Liver (tissue), 9 donors: Measurements from ENCODE around the gene ZMPSTE24. TPM values are rescaled to one million over a fixed set of nuclear protein-coding genes. Genes with fewer than 3 reads are reported as not detected.

Experiments
- DNase-seq: peaks from one replicate; pipeline ENCODE4 v3.0.0-alpha.2; 2017; ENCODE audit warnings: low spot score
- H3K27ac ChIP-seq, 2 donors: one replicate each; pipeline ENCODE4 v1.7.0; 2013; ENCODE audit warnings: inconsistent platforms in 2 of 2, low read length in 2 of 2, control low read depth in 1 of 2, low read depth in 1 of 2, mild to moderate bottlenecking in 1 of 2
- H3K27me3 ChIP-seq, 4 donors: one replicate each; pipeline versions ENCODE4 v1.6.1 to v1.7.0; 2013; ENCODE audit warnings: low read length in 3 of 4, inconsistent platforms in 1 of 4, mild to moderate bottlenecking in 1 of 4, moderate library complexity in 1 of 4; ENCODE audit not compliant: control insufficient read depth in 4 of 4, insufficient read depth in 4 of 4
- H3K36me3 ChIP-seq, 4 donors: one replicate each; pipeline versions ENCODE4 v1.6.1 to v1.7.0; 2013; ENCODE audit warnings: low read length in 3 of 4, mild to moderate bottlenecking in 3 of 4, low read depth in 1 of 4, moderate library complexity in 1 of 4; ENCODE audit not compliant: control insufficient read depth in 4 of 4, insufficient read depth in 3 of 4
- H3K4me1 ChIP-seq, 4 donors: one replicate each; pipeline versions ENCODE4 v1.6.1 to v1.7.0; 2013; ENCODE audit warnings: low read length in 3 of 4, mild to moderate bottlenecking in 3 of 4, moderate library complexity in 1 of 4; ENCODE audit not compliant: control insufficient read depth in 4 of 4, insufficient read depth in 4 of 4
- H3K4me3 ChIP-seq, 3 donors: one replicate each; pipeline versions ENCODE4 v1.6.1 to v1.7.0; 2013; ENCODE audit warnings: low read length in 3 of 3, control low read depth in 1 of 3, low read depth in 1 of 3, mild to moderate bottlenecking in 1 of 3
- H3K9ac ChIP-seq, 2 donors: one replicate each; pipeline ENCODE4 v1.7.0; 2013; ENCODE audit warnings: low read length in 2 of 2, mild to moderate bottlenecking in 2 of 2, moderate library complexity in 2 of 2, control low read depth in 1 of 2, low read depth in 1 of 2
- H3K9me3 ChIP-seq, 4 donors: one replicate each; pipeline versions ENCODE4 v1.6.1 to v1.7.0; 2013; ENCODE audit warnings: low read length in 3 of 4; ENCODE audit not compliant: control insufficient read depth in 4 of 4
- CTCF ChIP-seq: fragments of 150-350 bp; IDR thresholded peaks from 2 replicates; pipeline ENCODE4 v1.5.1; 2017; ENCODE audit warnings: improper control_type of control experiment, low read depth, low read length; ENCODE audit not compliant: missing input control
- EGR1 ChIP-seq, 2 donors: IDR thresholded peaks; 2 replicates each; pipeline ENCODE4 v1.6.1; 2016 to 2018; ENCODE audit warnings: antibody characterized with exemption in 2 of 2, low read depth in 2 of 2
- FOXA1 ChIP-seq: IDR thresholded peaks from 2 replicates; pipeline ENCODE4 v1.6.1; 2016; ENCODE audit warnings: antibody characterized with exemption
- FOXA2 ChIP-seq: IDR thresholded peaks from 2 replicates; pipeline ENCODE4 v1.6.1; 2016; ENCODE audit warnings: antibody characterized with exemption
- GABPA ChIP-seq, 2 donors: IDR thresholded peaks in 1 of 2; conservative IDR thresholded peaks in 1 of 2; 2 replicates each; pipeline ENCODE4 v1.6.1; 2016; ENCODE audit warnings: antibody characterized with exemption in 2 of 2, mild to moderate bottlenecking in 1 of 2, moderate library complexity in 1 of 2
- HNF4A ChIP-seq, 2 donors: conservative IDR thresholded peaks; 2 replicates each; pipeline ENCODE4 v1.6.1; 2016; ENCODE audit warnings: antibody characterized with exemption in 2 of 2, mild to moderate bottlenecking in 2 of 2
- HNF4G ChIP-seq: IDR thresholded peaks from 2 replicates; pipeline ENCODE4 v1.6.1; 2016; ENCODE audit warnings: antibody characterized with exemption
- JUND ChIP-seq, 2 donors: IDR thresholded peaks; 2 replicates each; pipeline ENCODE4 v1.6.1; 2016; ENCODE audit warnings: antibody characterized with exemption in 2 of 2
- NR2F2 ChIP-seq: IDR thresholded peaks from 2 replicates; pipeline ENCODE4 v1.6.1; 2016; ENCODE audit warnings: antibody characterized with exemption
- RAD21 ChIP-seq, 2 donors: IDR thresholded peaks; 2 replicates each; pipeline ENCODE4 v1.6.1; 2016; ENCODE audit warnings: antibody characterized with exemption in 2 of 2, mild to moderate bottlenecking in 2 of 2
- REST ChIP-seq: IDR thresholded peaks from 2 replicates; pipeline ENCODE4 v1.6.1; 2016; ENCODE audit warnings: antibody characterized with exemption, mild to moderate bottlenecking
- RXRA ChIP-seq, 2 donors: IDR thresholded peaks; 2 replicates each; pipeline ENCODE4 v1.6.1; 2017 to 2018; ENCODE audit warnings: antibody characterized with exemption in 2 of 2, mild to moderate bottlenecking in 1 of 2
- SP1 ChIP-seq: IDR thresholded peaks from 2 replicates; pipeline ENCODE4 v1.6.1; 2018; ENCODE audit warnings: antibody characterized with exemption, mild to moderate bottlenecking
- TAF1 ChIP-seq: conservative IDR thresholded peaks from 2 replicates; pipeline ENCODE4 v1.6.1; 2016; ENCODE audit warnings: antibody characterized with exemption, mild to moderate bottlenecking
- YY1 ChIP-seq: IDR thresholded peaks from 2 replicates; pipeline ENCODE4 v1.6.1; 2016; ENCODE audit warnings: antibody characterized with exemption, mild to moderate bottlenecking
- WGBS: extraction: QIAGEN DNeasy Blood & Tissue Kit; methylation state at CpG from one replicate; pipeline ENCODE4 v1.1.7; 2013; 5-methylcytosine and 5-hydroxymethylcytosine counted together
- polyA plus RNA-seq, 2 donors: library from polyadenylated mRNA; stranded (reverse) in 1 of 2; unstranded in 1 of 2; fragments of 200-250 nt in 1 of 2; fragments of >200 nt in 1 of 2; fragmentation: Nextera tagmentation in 1 of 2; extraction: Ambion mirVana in 1 of 2; gene quantifications; one replicate each; pipeline versions ENCODE4 v1.2.1 to v1.2.3, GENCODE V29; 2013 to 2015
- total RNA-seq, 2 donors: library from RNA; depleted of rRNA; stranded (reverse); fragments of >200 nt; gene quantifications; one replicate each; pipeline ENCODE4 v1.2.3, GENCODE V29; 2014
- TF ChIP-seq, protein P1 (sequence below): IDR thresholded peaks from 2 replicates; pipeline ENCODE4 v1.6.1; 2016; ENCODE audit warnings: antibody characterized with exemption
- TF ChIP-seq, protein P2 (sequence below): IDR thresholded peaks from 2 replicates; pipeline ENCODE4 v1.6.1; 2016; ENCODE audit warnings: antibody characterized with exemption
- TF ChIP-seq, protein P3 (sequence below): IDR thresholded peaks from 2 replicates; pipeline ENCODE4 v1.6.1; 2016; ENCODE audit warnings: antibody characterized with exemption
- donor health status: healthy.
- donor health status: healthy.
- donor health status: healthy.
- donor health status: healthy.
- donor health status: healthy.

The ZMPSTE24 gene
- total and polyA plus RNA-seq, 4 donors, result 17.3 to 40.1 (median 22.6) TPM

- Histone ChIP-seq H3K27me3 (no peaks in the 10 kb centered on the region), H3K9me3 (no peaks in the 10 kb centered on the region), H3K36me3 (no peaks in the 10 kb centered on the region), H3K27ac (peak overlapping the region; percentile 5 to 18), H3K9ac (no peak overlapping the region), H3K4me1 (peaks cover 0 to 15% (median 5%) of the 10 kb centered on the region in 4 donors), H3K4me3 (no peak overlapping the region)
- 62% methylated on average over 6 of the region's 6 CpGs for WGBS
- TF ChIP-seq, protein P1, sequence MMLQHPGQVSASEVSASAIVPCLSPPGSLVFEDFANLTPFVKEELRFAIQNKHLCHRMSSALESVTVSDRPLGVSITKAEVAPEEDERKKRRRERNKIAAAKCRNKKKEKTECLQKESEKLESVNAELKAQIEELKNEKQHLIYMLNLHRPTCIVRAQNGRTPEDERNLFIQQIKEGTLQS, result peak; percentile 56
- TF ChIP-seq GABPA (IDR thresholded peaks at IDR 0.05 in 1 of 2, conservative IDR thresholded peaks at IDR 0.05 in 1 of 2), result no peak
- peak; percentile 81 for TF ChIP-seq NR2F2
- TF ChIP-seq YY1, result no peak
- no peak for TF ChIP-seq FOXA2
- peak in 1 of 2 donors; percentile 42 for TF ChIP-seq RAD21 (IDR thresholded peaks at IDR 0.05)
- TF ChIP-seq, protein P2, sequence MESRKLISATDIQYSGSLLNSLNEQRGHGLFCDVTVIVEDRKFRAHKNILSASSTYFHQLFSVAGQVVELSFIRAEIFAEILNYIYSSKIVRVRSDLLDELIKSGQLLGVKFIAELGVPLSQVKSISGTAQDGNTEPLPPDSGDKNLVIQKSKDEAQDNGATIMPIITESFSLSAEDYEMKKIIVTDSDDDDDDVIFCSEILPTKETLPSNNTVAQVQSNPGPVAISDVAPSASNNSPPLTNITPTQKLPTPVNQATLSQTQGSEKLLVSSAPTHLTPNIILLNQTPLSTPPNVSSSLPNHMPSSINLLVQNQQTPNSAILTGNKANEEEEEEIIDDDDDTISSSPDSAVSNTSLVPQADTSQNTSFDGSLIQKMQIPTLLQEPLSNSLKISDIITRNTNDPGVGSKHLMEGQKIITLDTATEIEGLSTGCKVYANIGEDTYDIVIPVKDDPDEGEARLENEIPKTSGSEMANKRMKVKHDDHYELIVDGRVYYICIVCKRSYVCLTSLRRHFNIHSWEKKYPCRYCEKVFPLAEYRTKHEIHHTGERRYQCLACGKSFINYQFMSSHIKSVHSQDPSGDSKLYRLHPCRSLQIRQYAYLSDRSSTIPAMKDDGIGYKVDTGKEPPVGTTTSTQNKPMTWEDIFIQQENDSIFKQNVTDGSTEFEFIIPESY, result no peak
- no peak for TF ChIP-seq FOXA1
- no peak for TF ChIP-seq EGR1 (IDR thresholded peaks at IDR 0.05; ENCODE audit: low read depth in 2 of 2)
- TF ChIP-seq SP1, result peak; percentile 33
- TF ChIP-seq JUND (IDR thresholded peaks at IDR 0.05), result peak in 1 of 2 donors; percentile 21
- TF ChIP-seq, protein P3, sequence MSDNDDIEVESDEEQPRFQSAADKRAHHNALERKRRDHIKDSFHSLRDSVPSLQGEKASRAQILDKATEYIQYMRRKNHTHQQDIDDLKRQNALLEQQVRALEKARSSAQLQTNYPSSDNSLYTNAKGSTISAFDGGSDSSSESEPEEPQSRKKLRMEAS, result peak; percentile 17
- peak; percentile 29 to 60 for TF ChIP-seq RXRA (IDR thresholded peaks at IDR 0.05)
- no peak for TF ChIP-seq HNF4G
- no peak for TF ChIP-seq CTCF
- TF ChIP-seq HNF4A (conservative IDR thresholded peaks at IDR 0.05), result peak in 1 of 2 donors; percentile 64
- TF ChIP-seq TAF1, result no peak
- no peak for TF ChIP-seq REST
- no peak for DNase-seq
These were observed 83.7 kb downstream of the ZMPSTE24 start for GRCh38 chr1:40341491-40342380.
